Hepatocyte (in vitro differentiated cells): ENCODE data around the gene CEP85.

Experiments used
- CTCF ChIP-seq: fragments of 200-600 bp; sonication (generic); IDR thresholded peaks from 2 replicates; pipeline ENCODE4 v1.5.1; 2016; ENCODE audit warnings: antibody characterized with exemption, mild to moderate bottlenecking; ENCODE audit not compliant: poor library complexity
- EZH2 ChIP-seq: fragments of 200-600 bp; sonication (generic); IDR thresholded peaks from 2 replicates; pipeline ENCODE4 v1.6.1; 2016; ENCODE audit warnings: antibody characterized with exemption, mild to moderate bottlenecking, borderline replicate concordance
- EZH2phosphoT487 ChIP-seq: fragments of 200-600 bp; sonication (generic); IDR thresholded peaks from one replicate; pipeline ENCODE4 v1.6.1; 2018; ENCODE audit warnings: antibody characterized with exemption, mild to moderate bottlenecking, low read depth, moderate library complexity; ENCODE audit not compliant: unreplicated experiment, severe bottlenecking

GRCh38 chr1:26254404-26254803 lies 20.4 kb downstream of the CEP85 start:
- TF ChIP-seq CTCF (no peak), EZH2 (no peak), EZH2phosphoT487 (no peak)
